HCT116 (cell line): ENCODE data around the gene ST6GALNAC2. TPM values are rescaled to one million over a fixed set of nuclear protein-coding genes. Genes with fewer than 3 reads are reported as not detected.

ENCODE experiments used
- ATAC-seq: fragments of 200-7000 bp; cut with Tn5 transposase; 2 replicates; pipeline ENCODE4 v1.9.1; 2020; ENCODE audit warnings: mild to moderate bottlenecking, moderate library complexity
- BruUV-seq: library from RNA; stranded (reverse); fragments of 400-500 nt; replicated peaks from 2 replicates; lab custom pipeline; 2021; lab: Mats Ljungman, UMichigan
- CTCF ChIA-PET: fragments of 300-600 bp; sonication (Branson Sonifier 250); formaldehyde crosslinking; loops from one replicate; lab custom pipeline; 2021; ENCODE audit warnings: antibody characterized with exemption; lab: Charles Lee
- POLR2A ChIA-PET: fragments of 300-600, 350-600 bp; sonication (Branson Sonifier 250); formaldehyde crosslinking; loops from one replicate; lab custom pipeline; 2021; ENCODE audit warnings: antibody characterized with exemption; lab: Charles Lee
- RAD21 ChIA-PET, 2 experiments: fragments of 300-600 bp; sonication (Branson Sonifier 250); formaldehyde crosslinking; loops; one replicate each; lab custom pipeline; 2023; ENCODE audit warnings: low total read pairs in 2 of 2; ENCODE audit not compliant: uncharacterized antibody in 2 of 2, unreplicated experiment in 2 of 2, low non-redundant PET in 1 of 2; lab: Charles Lee
- DNase-seq: peaks from one replicate; pipeline ENCODE4 v3.0.0-alpha.2; 2010; ENCODE audit warnings: low read depth, low spot score
- H2AFZ ChIP-seq: fragments of 200-600 bp; shearing (Covaris generic), sonication (generic); 2 replicates; pipeline ENCODE4 v1.6.1; 2017; ENCODE audit warnings: low read depth, mixed run types, mixed read lengths, antibody characterized with exemption, low read length; ENCODE audit not compliant: poor library complexity, severe bottlenecking
- H3K27ac ChIP-seq: 2 replicates; pipeline ENCODE4 v1.5.1; 2012; ENCODE audit warnings: low read depth, low read length
- H3K27me3 ChIP-seq: fragments of 200-600 bp; sonication (generic); 2 replicates; pipeline ENCODE4 v1.6.1; 2016; ENCODE audit warnings: mixed run types, low read length, mixed read lengths; ENCODE audit not compliant: insufficient read depth
- H3K36me3 ChIP-seq, 2 experiments: fragments of 200-500 bp in 1 of 2; fragments of 200-600 bp in 1 of 2; sonication (Bioruptor generic) in 1 of 2; sonication (generic) in 1 of 2; 2 replicates each; pipeline versions ENCODE4 v1.5.1 to v1.6.1; 2014 to 2016; ENCODE audit warnings: low read length in 2 of 2, inconsistent platforms in 1 of 2, mixed read lengths in 1 of 2, mixed run types in 1 of 2; ENCODE audit not compliant: insufficient read depth in 2 of 2, control insufficient read depth in 1 of 2
- H3K4me1 ChIP-seq, 2 experiments: fragments of 200-600 bp in 1 of 2; sonication (generic) in 1 of 2; 2 replicates each; pipeline versions ENCODE4 v1.5.1 to v1.6.1; 2012 to 2017; ENCODE audit warnings: low read length in 2 of 2, inconsistent platforms in 1 of 2, mild to moderate bottlenecking in 1 of 2, mixed read lengths in 1 of 2, mixed run types in 1 of 2, moderate library complexity in 1 of 2; ENCODE audit not compliant: insufficient read depth in 2 of 2, control insufficient read depth in 1 of 2
- H3K4me2 ChIP-seq: fragments of 200-600 bp; sonication (generic); 2 replicates; pipeline ENCODE4 v1.6.1; 2017; ENCODE audit warnings: mixed run types, low read length, mixed read lengths
- H3K4me3 ChIP-seq, 2 experiments: fragments of 200-600 bp in 1 of 2; sonication (generic) in 1 of 2; replicated peaks in 1 of 2; 2 replicates each; pipeline ENCODE4 v1.5.1; 2011 to 2016; ENCODE audit warnings: low read length in 2 of 2, control low read depth in 1 of 2, low read depth in 1 of 2, mild to moderate bottlenecking in 1 of 2, mixed read lengths in 1 of 2, mixed run types in 1 of 2
- H3K79me2 ChIP-seq: fragments of 200-600 bp; sonication (generic); 2 replicates; pipeline ENCODE4 v1.6.1; 2017; ENCODE audit warnings: mild to moderate bottlenecking, mixed run types, low read length, moderate library complexity, mixed read lengths; ENCODE audit not compliant: insufficient read depth
- H3K9ac ChIP-seq: fragments of 200-600 bp; sonication (generic); 2 replicates; pipeline ENCODE4 v1.6.1; 2016; ENCODE audit warnings: low read length, mixed read lengths
- H3K9me2 ChIP-seq: fragments of 200-600 bp; sonication (generic), shearing (Covaris generic); 2 replicates; pipeline ENCODE4 v1.6.1; 2017; ENCODE audit warnings: mixed run types, mild to moderate bottlenecking, moderate library complexity; ENCODE audit not compliant: insufficient read depth
- H3K9me3 ChIP-seq, 2 experiments: fragments of 200-500 bp in 1 of 2; fragments of 200-600 bp in 1 of 2; sonication (Bioruptor generic) in 1 of 2; sonication (generic) in 1 of 2; 2 replicates each; pipeline ENCODE4 v1.6.1; 2014 to 2017; ENCODE audit warnings: low read length in 2 of 2, mixed read lengths in 2 of 2, inconsistent platforms in 1 of 2, low read depth in 1 of 2, mild to moderate bottlenecking in 1 of 2, mixed run types in 1 of 2, moderate library complexity in 1 of 2; ENCODE audit not compliant: control insufficient read depth in 1 of 2, insufficient read depth in 1 of 2
- H4K20me1 ChIP-seq: fragments of 200-600 bp; sonication (generic), shearing (Covaris generic); 2 replicates; pipeline ENCODE4 v1.6.1; 2017; ENCODE audit warnings: mixed run types, mild to moderate bottlenecking, moderate library complexity; ENCODE audit not compliant: insufficient read depth
- CEBPB ChIP-seq: IDR thresholded peaks from 2 replicates; pipeline ENCODE4 v1.6.1; 2012; ENCODE audit warnings: low read depth
- POLR2AphosphoS5 ChIP-seq: IDR thresholded peaks from 2 replicates; pipeline ENCODE4 v1.6.1; 2011; ENCODE audit warnings: mild to moderate bottlenecking, low read depth, low read length, moderate library complexity
- YY1 ChIP-seq: IDR thresholded peaks from 2 replicates; pipeline ENCODE4 v1.6.1; 2011; ENCODE audit warnings: low read length, low read depth, moderate library complexity, mild to moderate bottlenecking; ENCODE audit not compliant: insufficient replicate concordance; ENCODE audit errors: extremely low read depth
- intact Hi-C: fragments of 100-400 bp; cut with micrococcal nuclease; formaldehyde crosslinking; loops from 2 replicates; pipeline ENCODE4 v1.10.0; 2022
- total RNA-seq: library from RNA; stranded (reverse); gene quantifications from one replicate; pipeline ENCODE4 v1.2.1, GENCODE V29; 2021; ENCODE audit not compliant: unreplicated experiment

Gene ST6GALNAC2
- total RNA-seq, 1 experiment from 2014 or later: 14.7 TPM

DNA sequence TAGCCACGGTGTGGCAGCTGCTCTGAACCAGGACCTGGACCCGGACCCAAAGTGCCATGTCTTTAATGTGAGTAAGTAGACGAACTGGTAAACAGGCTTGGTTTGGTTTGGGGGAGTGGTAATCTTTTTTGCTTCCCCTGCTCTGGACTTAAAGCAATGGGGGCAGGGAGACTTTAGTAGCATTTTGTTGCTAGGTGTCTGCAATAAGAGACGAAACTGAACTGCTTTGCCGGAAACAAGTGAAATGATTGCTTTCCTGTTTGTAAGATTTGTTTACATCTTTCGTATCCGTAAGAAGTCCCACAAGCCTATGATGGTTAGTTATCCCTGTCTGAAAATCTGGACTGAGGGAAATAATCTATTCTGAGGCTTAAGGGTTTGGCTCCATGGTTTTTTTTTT, 24.3 kb downstream of the ST6GALNAC2 start:
- TF ChIP-seq CEBPB (no peak), POLR2AphosphoS5 (0 out of 2 replicates have a peak, but pooled peaks have one; percentile 7)
- Histone ChIP-seq H3K9me3 (no peaks in the 10 kb centered on the region), H3K27ac (no peak overlapping the region), H3K9me2 (no peaks in the 10 kb centered on the region), H3K4me2 (no peak overlapping the region), H3K79me2 (peaks cover 75% of the 10 kb centered on the region), H4K20me1 (peaks cover 46% of the 10 kb centered on the region; the same call in 1 of the 2 replicates), H3K4me1 (peaks cover 12 to 44% of the 10 kb centered on the region in 2 experiments; a peak in 3 of 4 replicates), H3K9ac (no peak overlapping the region), H3K36me3 (peaks cover 31 to 71% of the 10 kb centered on the region in 2 experiments), H3K27me3 (no peaks in the 10 kb centered on the region), H2AFZ (no peak overlapping the region), H3K4me3 (no peak overlapping the region)
- no peak for DNase-seq
- ATAC-seq: no peak
- ChIA-PET CTCF (no interaction called here), POLR2A (interaction anchor here (1.7 kb wide), 1 partner anchor 33 kb away, joined by 5 read pairs; no protein-coding TSS in a partner anchor), RAD21 (no interaction called here)
- BruUV-seq: no TSS peak
- intact Hi-C loops: no loop called here

GRCh38 chr17:76560877-76561221, 24.8 kb downstream of the ST6GALNAC2 start:
- RAD21 ChIA-PET: no interaction called here
- CTCF ChIA-PET: interaction anchor here (1.1 to 1.7 kb wide), 2 partner anchors 63 to 121 kb away, joined by 3 to 5 read pairs; no protein-coding TSS in a partner anchor

More at GRCh38 chr17:76560877-76561221, 24.8 kb downstream of the ST6GALNAC2 start:
- intact Hi-C loops: no loop called here
- Histone ChIP-seq H3K36me3 (peaks cover 31 to 66% of the 10 kb centered on the region in 2 experiments), H2AFZ (no peak overlapping the region), H3K9me2 (no peaks in the 10 kb centered on the region), H3K27ac (no peak overlapping the region), H3K79me2 (peaks cover 71% of the 10 kb centered on the region), H3K27me3 (no peaks in the 10 kb centered on the region), H3K4me2 (peak overlapping the region; percentile 87; the same call in 1 of the 2 replicates), H3K4me3 (no peak overlapping the region), H3K9ac (0 out of 2 replicates have a peak overlapping the region, but pooled peaks have one; percentile 15), H3K9me3 (no peaks in the 10 kb centered on the region), H4K20me1 (peaks cover 41% of the 10 kb centered on the region; the same call in 1 of the 2 replicates), H3K4me1 (peaks cover 12 to 41% of the 10 kb centered on the region in 2 experiments; a peak in 3 of 4 replicates)
- BruUV-seq: no TSS peak
- DNase-seq (no peak), ATAC-seq (no peak)
- no peak for TF ChIP-seq YY1
- POLR2A ChIA-PET: interaction anchor here (1.7 to 4.0 kb wide), 2 partner anchors 34 to 52 kb away, joined by 5 to 23 read pairs; no protein-coding TSS in a partner anchor
